SK-N-SH treated with all-trans-retinoic acid at 6 μM for 48 hours (cell line): ENCODE results near the gene TNPO1.

Experiments
- PATZ1 ChIP-seq: fragments of 250-450 bp; sonication (Bioruptor Pico); IDR thresholded peaks from 2 replicates; pipeline ENCODE4 v1.8.0; 2020; ENCODE audit warnings: mild to moderate bottlenecking, moderate library complexity, borderline replicate concordance
- PPARA ChIP-seq: fragments of 250-450 bp; sonication (Bioruptor Pico); IDR thresholded peaks from 2 replicates; pipeline ENCODE4 v1.5.0; 2020; ENCODE audit warnings: mild to moderate bottlenecking, borderline replicate concordance
- ZC3H10 ChIP-seq: fragments of 250-450 bp; sonication (Bioruptor Pico); IDR thresholded peaks from 2 replicates; pipeline ENCODE4 v1.5.1; 2021; ENCODE audit warnings: mild to moderate bottlenecking, moderate library complexity

GRCh38 chr5:72840041-72840440, 23.6 kb downstream of the TNPO1 start:
- TF ChIP-seq ZC3H10, result no peak
- TF ChIP-seq PPARA (CRISPR knock-in tag), result no peak
- no peak for TF ChIP-seq PATZ1 (CRISPR knock-in tag)
